Neural progenitor cell (in vitro differentiated cells): ENCODE measurements around the gene INSRR.

Source experiments
- EZH2 ChIP-seq: fragments of 200-600 bp; sonication (generic); IDR thresholded peaks from 2 replicates; pipeline ENCODE4 v1.6.1; 2017; ENCODE audit warnings: antibody characterized with exemption, mild to moderate bottlenecking, moderate library complexity
- TF ChIP-seq, protein P1 (sequence below): fragments of 200-600 bp; sonication (generic); IDR thresholded peaks from 2 replicates; pipeline ENCODE4 v1.5.1; 2017; ENCODE audit warnings: antibody characterized with exemption, mild to moderate bottlenecking

DNA sequence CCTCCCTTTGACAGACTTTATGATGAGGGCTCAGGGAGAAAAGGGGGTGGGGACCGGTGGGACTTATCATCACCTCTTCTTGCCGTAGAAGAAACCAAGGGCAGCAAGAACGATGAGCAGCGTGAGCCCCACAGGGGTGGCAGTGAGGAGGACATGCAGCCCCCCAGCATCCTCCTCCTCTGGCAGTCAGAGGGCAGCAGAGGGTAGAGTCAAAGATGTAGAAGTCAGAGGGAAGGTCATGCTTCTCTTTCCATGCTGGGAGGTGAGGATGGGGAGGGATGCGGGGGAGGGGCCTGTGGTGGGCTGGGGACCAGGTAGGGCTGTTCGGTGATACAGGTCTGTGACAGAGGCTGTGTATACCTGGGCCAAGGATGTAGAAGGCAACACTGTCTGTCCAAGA, 14.8 kb downstream of the INSRR start:
- TF ChIP-seq, protein P1, sequence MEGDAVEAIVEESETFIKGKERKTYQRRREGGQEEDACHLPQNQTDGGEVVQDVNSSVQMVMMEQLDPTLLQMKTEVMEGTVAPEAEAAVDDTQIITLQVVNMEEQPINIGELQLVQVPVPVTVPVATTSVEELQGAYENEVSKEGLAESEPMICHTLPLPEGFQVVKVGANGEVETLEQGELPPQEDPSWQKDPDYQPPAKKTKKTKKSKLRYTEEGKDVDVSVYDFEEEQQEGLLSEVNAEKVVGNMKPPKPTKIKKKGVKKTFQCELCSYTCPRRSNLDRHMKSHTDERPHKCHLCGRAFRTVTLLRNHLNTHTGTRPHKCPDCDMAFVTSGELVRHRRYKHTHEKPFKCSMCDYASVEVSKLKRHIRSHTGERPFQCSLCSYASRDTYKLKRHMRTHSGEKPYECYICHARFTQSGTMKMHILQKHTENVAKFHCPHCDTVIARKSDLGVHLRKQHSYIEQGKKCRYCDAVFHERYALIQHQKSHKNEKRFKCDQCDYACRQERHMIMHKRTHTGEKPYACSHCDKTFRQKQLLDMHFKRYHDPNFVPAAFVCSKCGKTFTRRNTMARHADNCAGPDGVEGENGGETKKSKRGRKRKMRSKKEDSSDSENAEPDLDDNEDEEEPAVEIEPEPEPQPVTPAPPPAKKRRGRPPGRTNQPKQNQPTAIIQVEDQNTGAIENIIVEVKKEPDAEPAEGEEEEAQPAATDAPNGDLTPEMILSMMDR = no peak
- no peak for TF ChIP-seq EZH2
